Measurements from ENCODE around the gene RALGPS1. TPM values are rescaled to one million over a fixed set of nuclear protein-coding genes. Genes with fewer than 3 reads are reported as not detected.

The RALGPS1 gene
- total and polyA plus RNA-seq, 2 donors (not counting 1 experiment from before 2014, with no cell fraction given): 19.7 to 39.9 TPM

- peaks cover 0 to 9% of the 10 kb centered on the region in 2 experiments for H3K36me3 ChIP-seq (replicated peaks in 1 of 2; ENCODE audit: control extremely low read depth in 1 of 2, control insufficient read depth in 1 of 2, extremely low read depth in 1 of 2, insufficient read depth in 2 of 2, low read length in 1 of 2)
- CTCF ChIA-PET: no interaction called here
- H3K27me3 Mint-ChIP-seq: no peaks in the 10 kb centered on the region
- H3K9ac ChIP-seq (ENCODE audit: low read length): no peak overlapping the region
- H3K4me2 ChIP-seq (replicated peaks; ENCODE audit: low read depth, low read length, poor library complexity, severe bottlenecking): no peak overlapping the region
- no peak overlapping the region for H2AFZ ChIP-seq (ENCODE audit: insufficient read depth, low read depth, low read length, poor library complexity, severe bottlenecking)
- no peak overlapping the region for H3K27ac Mint-ChIP-seq
- H3K4me3 Mint-ChIP-seq: no peak overlapping the region
- TF ChIP-seq EZH2 (IDR thresholded peaks at IDR 0.05; ENCODE audit: borderline replicate concordance, insufficient read depth, low read depth, low read length, poor library complexity, severe bottlenecking): no peak
- TF ChIP-seq, protein P1, sequence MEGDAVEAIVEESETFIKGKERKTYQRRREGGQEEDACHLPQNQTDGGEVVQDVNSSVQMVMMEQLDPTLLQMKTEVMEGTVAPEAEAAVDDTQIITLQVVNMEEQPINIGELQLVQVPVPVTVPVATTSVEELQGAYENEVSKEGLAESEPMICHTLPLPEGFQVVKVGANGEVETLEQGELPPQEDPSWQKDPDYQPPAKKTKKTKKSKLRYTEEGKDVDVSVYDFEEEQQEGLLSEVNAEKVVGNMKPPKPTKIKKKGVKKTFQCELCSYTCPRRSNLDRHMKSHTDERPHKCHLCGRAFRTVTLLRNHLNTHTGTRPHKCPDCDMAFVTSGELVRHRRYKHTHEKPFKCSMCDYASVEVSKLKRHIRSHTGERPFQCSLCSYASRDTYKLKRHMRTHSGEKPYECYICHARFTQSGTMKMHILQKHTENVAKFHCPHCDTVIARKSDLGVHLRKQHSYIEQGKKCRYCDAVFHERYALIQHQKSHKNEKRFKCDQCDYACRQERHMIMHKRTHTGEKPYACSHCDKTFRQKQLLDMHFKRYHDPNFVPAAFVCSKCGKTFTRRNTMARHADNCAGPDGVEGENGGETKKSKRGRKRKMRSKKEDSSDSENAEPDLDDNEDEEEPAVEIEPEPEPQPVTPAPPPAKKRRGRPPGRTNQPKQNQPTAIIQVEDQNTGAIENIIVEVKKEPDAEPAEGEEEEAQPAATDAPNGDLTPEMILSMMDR (IDR thresholded peaks at IDR 0.05): no peak
- H3K4me3 ChIP-seq (ENCODE audit: control extremely low read depth in 1 of 5, extremely low read depth in 1 of 5, insufficient read depth in 1 of 5, low read depth in 2 of 5, low read length in 4 of 5): no peak overlapping the region
- no peak overlapping the region for H3K27ac ChIP-seq (ENCODE audit: low read length in 2 of 2)
- DNase-seq (no peak), ATAC-seq (ENCODE audit: low read depth) (no peak)
- WGBS (ENCODE audit: insufficient coverage): 100% methylated on average over 3 of the region's 5 CpGs
- intact Hi-C loops (cut with micrococcal nuclease): no loop called here
- H3K79me2 ChIP-seq (ENCODE audit: control insufficient read depth, insufficient read depth, low read length): no peaks in the 10 kb centered on the region
- H3K9me3 ChIP-seq (ENCODE audit: control extremely low read depth in 1 of 3, control insufficient read depth in 2 of 3, insufficient read depth in 1 of 3, low read length in 2 of 3): no peaks in the 10 kb centered on the region
- H3K4me1 ChIP-seq (ENCODE audit: control insufficient read depth in 2 of 2, insufficient read depth in 2 of 2, low read length in 2 of 2): peaks cover 0 to 3% of the 10 kb centered on the region in 2 donors
- no peaks in the 10 kb centered on the region for H3K9me3 Mint-ChIP-seq (ENCODE audit: insufficient read depth)
- POLR2A ChIA-PET: no interaction called here
- H3K4me1 Mint-ChIP-seq: peaks cover 11% of the 10 kb centered on the region
- no peaks in the 10 kb centered on the region for H4K20me1 ChIP-seq (ENCODE audit: control insufficient read depth, insufficient read depth, low read length, poor library complexity, severe bottlenecking)
- H3K27me3 ChIP-seq (replicated peaks in 1 of 4; ENCODE audit: control extremely low read depth in 1 of 4, control insufficient read depth in 3 of 4, insufficient read depth in 4 of 4, low read length in 3 of 4): no peaks in the 10 kb centered on the region
These were observed 139.4 kb downstream of the RALGPS1 start for GRCh38 chr9:127053960-127054359.

- H3K4me1 ChIP-seq (ENCODE audit: control insufficient read depth in 2 of 2, insufficient read depth in 2 of 2, low read length in 2 of 2): peaks cover 9 to 10% of the 10 kb centered on the region in 2 donors
- H3K36me3 ChIP-seq (replicated peaks in 1 of 2; ENCODE audit: control extremely low read depth in 1 of 2, control insufficient read depth in 1 of 2, extremely low read depth in 1 of 2, insufficient read depth in 2 of 2, low read length in 1 of 2): peaks cover 0 to 9% of the 10 kb centered on the region in 2 experiments
- H2AFZ ChIP-seq (ENCODE audit: insufficient read depth, low read depth, low read length, poor library complexity, severe bottlenecking): no peak overlapping the region
- H3K4me2 ChIP-seq (replicated peaks; ENCODE audit: low read depth, low read length, poor library complexity, severe bottlenecking): no peak overlapping the region
- no peak for TF ChIP-seq EZH2 (IDR thresholded peaks at IDR 0.05; ENCODE audit: borderline replicate concordance, insufficient read depth, low read depth, low read length, poor library complexity, severe bottlenecking)
- TF ChIP-seq, protein P1 (IDR thresholded peaks at IDR 0.05): no peak
- ATAC-seq (ENCODE audit: low read depth) (no peak), DNase-seq (no peak)
- no peaks in the 10 kb centered on the region for H3K79me2 ChIP-seq (ENCODE audit: control insufficient read depth, insufficient read depth, low read length)
- no peak overlapping the region for H3K27ac ChIP-seq (ENCODE audit: low read length in 2 of 2)
- ChIA-PET CTCF (no interaction called here), POLR2A (no interaction called here)
- no peak overlapping the region for H3K4me3 Mint-ChIP-seq
- H3K4me1 Mint-ChIP-seq: peaks cover 25% of the 10 kb centered on the region
- H3K9me3 Mint-ChIP-seq (ENCODE audit: insufficient read depth): no peaks in the 10 kb centered on the region
- no peaks in the 10 kb centered on the region for H3K27me3 ChIP-seq (replicated peaks in 1 of 4; ENCODE audit: control extremely low read depth in 1 of 4, control insufficient read depth in 3 of 4, insufficient read depth in 4 of 4, low read length in 3 of 4)
- no peaks in the 10 kb centered on the region for H4K20me1 ChIP-seq (ENCODE audit: control insufficient read depth, insufficient read depth, low read length, poor library complexity, severe bottlenecking)
- H3K9me3 ChIP-seq (ENCODE audit: control extremely low read depth in 1 of 3, control insufficient read depth in 2 of 3, insufficient read depth in 1 of 3, low read length in 2 of 3): no peaks in the 10 kb centered on the region
- no peaks in the 10 kb centered on the region for H3K27me3 Mint-ChIP-seq
- no peak overlapping the region for H3K9ac ChIP-seq (ENCODE audit: low read length)
- intact Hi-C loops (cut with micrococcal nuclease): no loop called here
- H3K27ac Mint-ChIP-seq: no peak overlapping the region
- no peak overlapping the region for H3K4me3 ChIP-seq (ENCODE audit: control extremely low read depth in 1 of 5, extremely low read depth in 1 of 5, insufficient read depth in 1 of 5, low read depth in 2 of 5, low read length in 4 of 5)
These were observed 141.3 kb downstream of the RALGPS1 start for GRCh38 chr9:127055745-127056402.

Data from B cell (primary cell).